ENCODE results near the gene CUEDC1. TPM values are rescaled to one million over a fixed set of nuclear protein-coding genes. Genes with fewer than 3 reads are reported as not detected.

CUEDC1 gene
- total and polyA plus RNA-seq, 2 experiments from 2014 or later = 11.1 to 13.6 TPM

DNA sequence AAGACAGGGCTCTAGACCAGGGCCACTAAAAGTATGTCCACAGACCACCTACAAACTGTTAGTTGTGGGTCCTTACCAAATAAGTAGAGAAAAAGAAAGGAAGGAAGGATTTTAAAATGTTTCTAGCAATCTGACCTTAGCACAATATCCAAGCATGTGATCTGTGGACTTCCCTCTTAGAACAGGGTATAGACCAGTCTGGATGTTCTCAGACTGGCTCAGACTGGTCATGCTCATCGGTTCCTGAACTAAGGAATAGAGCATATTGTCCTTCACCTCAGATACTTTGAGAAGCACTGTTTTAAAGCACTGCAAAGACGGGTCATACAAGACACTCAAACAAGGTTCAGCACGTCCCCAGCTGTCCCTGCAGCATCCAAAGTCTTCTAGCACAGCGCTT is 25.8 kb downstream of the CUEDC1 start:
- H3K9me2 ChIP-seq (ENCODE audit: insufficient read depth) = no peaks in the 10 kb centered on the region
- TF ChIP-seq EZH2 (IDR thresholded peaks at IDR 0.05; ENCODE audit: insufficient read depth, poor library complexity, severe bottlenecking) (no peak), EZH2phosphoT487 (IDR thresholded peaks at IDR 0.05; ENCODE audit: insufficient read depth, low read depth) (no peak)
- H3K27me3 ChIP-seq (replicated peaks; ENCODE audit: insufficient read depth) = no peaks in the 10 kb centered on the region
- no peak for DNase-seq
- 92 to 94% methylated on average over 4 of the region's 4 CpGs for WGBS, 2 experiments (ENCODE audit: low coverage in 1 of 2, low lambda C conversion rate in 2 of 2, missing lambda C conversion rate in 2 of 2)
- no peaks in the 10 kb centered on the region for H3K9me3 ChIP-seq (ENCODE audit: low read depth)
- no peak overlapping the region for H3K4me3 ChIP-seq
- H3K9ac ChIP-seq = no peak overlapping the region
- H3K27ac ChIP-seq = no peak overlapping the region
- no peaks in the 10 kb centered on the region for H3K36me3 ChIP-seq (ENCODE audit: low read depth)
- peaks cover 99% of the 10 kb centered on the region for H3K79me2 ChIP-seq (ENCODE audit: insufficient read depth)
- in situ Hi-C loops (cut with MboI) = no loop called here
- no peak overlapping the region for H3K4me2 ChIP-seq (ENCODE audit: unreplicated experiment)
- H3K4me1 ChIP-seq (ENCODE audit: insufficient read depth) = peaks cover 12% of the 10 kb centered on the region
- H4K20me1 ChIP-seq (ENCODE audit: insufficient read depth) = 0 out of 2 replicates have a peak, but pooled peaks cover 5% of the 10 kb centered on the region
- H3F3A ChIP-seq (ENCODE audit: insufficient read depth) = no peaks in the 10 kb centered on the region
- no peak overlapping the region for H2AFZ ChIP-seq

DNA sequence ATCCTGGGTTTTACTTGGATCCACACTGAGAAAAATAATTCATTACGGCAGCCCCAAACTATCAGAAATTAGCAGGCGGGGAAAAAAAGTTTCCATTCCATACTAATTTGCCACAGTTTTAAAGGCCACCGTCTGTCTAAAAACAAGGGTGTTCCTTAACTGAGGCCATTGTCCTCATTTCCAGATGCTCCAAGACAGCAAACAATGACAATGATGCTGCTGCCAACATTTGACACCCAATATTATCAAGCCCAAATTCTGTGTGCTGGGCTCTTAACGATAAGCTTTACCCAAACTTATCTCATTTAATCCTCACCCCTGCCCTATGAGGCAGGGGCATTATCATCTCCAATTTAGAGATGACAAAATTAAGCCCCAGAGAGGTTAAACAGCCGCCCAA is 26.3 kb downstream of the CUEDC1 start:
- 0 out of 2 replicates have a peak, but pooled peaks cover 5% of the 10 kb centered on the region for H4K20me1 ChIP-seq (ENCODE audit: insufficient read depth)
- no peaks in the 10 kb centered on the region for H3K9me3 ChIP-seq (ENCODE audit: low read depth)
- TF ChIP-seq EZH2phosphoT487 (IDR thresholded peaks at IDR 0.05; ENCODE audit: insufficient read depth, low read depth) (no peak), EZH2 (IDR thresholded peaks at IDR 0.05; ENCODE audit: insufficient read depth, poor library complexity, severe bottlenecking) (no peak)
- no peak overlapping the region for H3K9ac ChIP-seq
- 60 to 66% methylated on average over 5 of the region's 5 CpGs for WGBS, 2 experiments (ENCODE audit: low coverage in 1 of 2, low lambda C conversion rate in 2 of 2, missing lambda C conversion rate in 2 of 2)
- DNase-seq = no peak
- no peaks in the 10 kb centered on the region for H3K9me2 ChIP-seq (ENCODE audit: insufficient read depth)
- H3F3A ChIP-seq (ENCODE audit: insufficient read depth) = no peaks in the 10 kb centered on the region
- H3K4me2 ChIP-seq (ENCODE audit: unreplicated experiment) = no peak overlapping the region
- H3K36me3 ChIP-seq (ENCODE audit: low read depth) = no peaks in the 10 kb centered on the region
- H3K27me3 ChIP-seq (replicated peaks; ENCODE audit: insufficient read depth) = no peaks in the 10 kb centered on the region
- no peak overlapping the region for H2AFZ ChIP-seq
- H3K4me1 ChIP-seq (ENCODE audit: insufficient read depth) = peaks cover 12% of the 10 kb centered on the region
- H3K79me2 ChIP-seq (ENCODE audit: insufficient read depth) = peaks cover 99% of the 10 kb centered on the region
- in situ Hi-C loops (cut with MboI) = no loop called here
- no peak overlapping the region for H3K4me3 ChIP-seq
- no peak overlapping the region for H3K27ac ChIP-seq

GRCh38 chr17:57927048-57927723 is 28.0 kb downstream of the CUEDC1 start:
- peaks cover 12% of the 10 kb centered on the region for H3K4me1 ChIP-seq (ENCODE audit: insufficient read depth)
- H2AFZ ChIP-seq = no peak overlapping the region
- no peak overlapping the region for H3K4me2 ChIP-seq (ENCODE audit: unreplicated experiment)
- H3K36me3 ChIP-seq (ENCODE audit: low read depth) = no peaks in the 10 kb centered on the region
- H3K9ac ChIP-seq = no peak overlapping the region
- H3K4me3 ChIP-seq = no peak overlapping the region
- no peaks in the 10 kb centered on the region for H3K9me2 ChIP-seq (ENCODE audit: insufficient read depth)
- no peaks in the 10 kb centered on the region for H3F3A ChIP-seq (ENCODE audit: insufficient read depth)
- peaks cover 99% of the 10 kb centered on the region for H3K79me2 ChIP-seq (ENCODE audit: insufficient read depth)
- no peaks in the 10 kb centered on the region for H3K9me3 ChIP-seq (ENCODE audit: low read depth)
- no peak overlapping the region for H3K27ac ChIP-seq
- in situ Hi-C loops (cut with MboI) = no loop called here
- H4K20me1 ChIP-seq (ENCODE audit: insufficient read depth) = 0 out of 2 replicates have a peak, but pooled peaks cover 5% of the 10 kb centered on the region
- 63 to 67% methylated on average over 4 to 5 of the region's 5 CpGs for WGBS, 2 experiments (ENCODE audit: low coverage in 1 of 2, low lambda C conversion rate in 2 of 2, missing lambda C conversion rate in 2 of 2)
- peak; percentile 74 for DNase-seq
- TF ChIP-seq EZH2 (IDR thresholded peaks at IDR 0.05; ENCODE audit: insufficient read depth, poor library complexity, severe bottlenecking) = no peak
- TF ChIP-seq EZH2phosphoT487 (IDR thresholded peaks at IDR 0.05; ENCODE audit: insufficient read depth, low read depth) = no peak
- H3K27me3 ChIP-seq (replicated peaks; ENCODE audit: insufficient read depth) = no peaks in the 10 kb centered on the region

GRCh38 chr17:57926723-57927047 is 28.5 kb downstream of the CUEDC1 start:
- no peaks in the 10 kb centered on the region for H3K9me3 ChIP-seq (ENCODE audit: low read depth)
- no peaks in the 10 kb centered on the region for H3K27me3 ChIP-seq (replicated peaks; ENCODE audit: insufficient read depth)
- DNase-seq = peak; percentile 14
- peaks cover 13% of the 10 kb centered on the region for H3K4me1 ChIP-seq (ENCODE audit: insufficient read depth)
- no peak overlapping the region for H3K9ac ChIP-seq
- no peak overlapping the region for H3K27ac ChIP-seq
- WGBS, 2 experiments (ENCODE audit: low coverage in 1 of 2, low lambda C conversion rate in 2 of 2, missing lambda C conversion rate in 2 of 2) = 84 to 86% methylated on average over 7 of the region's 7 CpGs
- no peaks in the 10 kb centered on the region for H3K9me2 ChIP-seq (ENCODE audit: insufficient read depth)
- no peak overlapping the region for H3K4me2 ChIP-seq (ENCODE audit: unreplicated experiment)
- peaks cover 99% of the 10 kb centered on the region for H3K79me2 ChIP-seq (ENCODE audit: insufficient read depth)
- no peaks in the 10 kb centered on the region for H3K36me3 ChIP-seq (ENCODE audit: low read depth)
- H2AFZ ChIP-seq = no peak overlapping the region
- TF ChIP-seq EZH2phosphoT487 (IDR thresholded peaks at IDR 0.05; ENCODE audit: insufficient read depth, low read depth) = no peak
- TF ChIP-seq EZH2 (IDR thresholded peaks at IDR 0.05; ENCODE audit: insufficient read depth, poor library complexity, severe bottlenecking) = no peak
- 0 out of 2 replicates have a peak, but pooled peaks cover 5% of the 10 kb centered on the region for H4K20me1 ChIP-seq (ENCODE audit: insufficient read depth)
- in situ Hi-C loops (cut with MboI) = no loop called here
- H3F3A ChIP-seq (ENCODE audit: insufficient read depth) = no peaks in the 10 kb centered on the region
- no peak overlapping the region for H3K4me3 ChIP-seq
